Adrenal gland (tissue), 5 donors: Measurements from ENCODE around the gene CDK15.

Experiments used
- POLR2A ChIP-seq, 2 donors: fragments of 450-650 bp; IDR thresholded peaks; one replicate each; pipeline ENCODE4 v1.6.1; 2017; ENCODE audit warnings: antibody characterized with exemption in 2 of 2, mild to moderate bottlenecking in 2 of 2, moderate library complexity in 1 of 2
- TF ChIP-seq, protein P1 (sequence below), 6 experiments: fragments of 450-650 bp in 4 of 6; fragments of 200-600 bp in 2 of 6; sonication (generic) in 1 of 6; IDR thresholded peaks; 1 replicate in 5 of 6; 2 replicates in 1 of 6; pipeline versions ENCODE4 v1.5.1 to v1.8.0; 2016 to 2021; ENCODE audit warnings: antibody characterized with exemption in 6 of 6, mild to moderate bottlenecking in 2 of 6, moderate library complexity in 1 of 6
- donor health status: DM: no; HTN: no; CAD: no.

DNA sequence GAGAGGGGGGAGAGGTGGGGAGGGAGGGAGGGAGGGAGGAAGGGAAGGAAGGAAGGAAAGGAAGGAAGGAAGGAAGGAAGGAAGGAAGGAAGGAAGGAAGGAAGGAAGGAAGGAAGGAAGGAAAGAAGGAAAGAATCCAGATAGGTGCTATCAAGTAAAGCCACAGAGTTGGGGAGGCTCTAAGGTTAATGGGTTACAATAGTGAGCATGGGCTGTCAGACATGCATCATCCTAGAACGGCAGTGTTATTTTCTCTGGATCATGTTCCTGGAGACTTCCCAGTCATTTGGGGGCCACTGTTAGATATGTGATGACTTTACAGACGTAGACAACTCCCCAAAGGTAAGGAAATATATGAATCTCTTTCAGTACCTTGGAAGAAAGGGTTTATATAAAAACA, 31.1 kb downstream of the CDK15 start:
- TF ChIP-seq, protein P1, sequence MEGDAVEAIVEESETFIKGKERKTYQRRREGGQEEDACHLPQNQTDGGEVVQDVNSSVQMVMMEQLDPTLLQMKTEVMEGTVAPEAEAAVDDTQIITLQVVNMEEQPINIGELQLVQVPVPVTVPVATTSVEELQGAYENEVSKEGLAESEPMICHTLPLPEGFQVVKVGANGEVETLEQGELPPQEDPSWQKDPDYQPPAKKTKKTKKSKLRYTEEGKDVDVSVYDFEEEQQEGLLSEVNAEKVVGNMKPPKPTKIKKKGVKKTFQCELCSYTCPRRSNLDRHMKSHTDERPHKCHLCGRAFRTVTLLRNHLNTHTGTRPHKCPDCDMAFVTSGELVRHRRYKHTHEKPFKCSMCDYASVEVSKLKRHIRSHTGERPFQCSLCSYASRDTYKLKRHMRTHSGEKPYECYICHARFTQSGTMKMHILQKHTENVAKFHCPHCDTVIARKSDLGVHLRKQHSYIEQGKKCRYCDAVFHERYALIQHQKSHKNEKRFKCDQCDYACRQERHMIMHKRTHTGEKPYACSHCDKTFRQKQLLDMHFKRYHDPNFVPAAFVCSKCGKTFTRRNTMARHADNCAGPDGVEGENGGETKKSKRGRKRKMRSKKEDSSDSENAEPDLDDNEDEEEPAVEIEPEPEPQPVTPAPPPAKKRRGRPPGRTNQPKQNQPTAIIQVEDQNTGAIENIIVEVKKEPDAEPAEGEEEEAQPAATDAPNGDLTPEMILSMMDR (IDR thresholded peaks at IDR 0.05) = no peak
- TF ChIP-seq POLR2A (IDR thresholded peaks at IDR 0.05) = no peak
